ENCODE results near the gene LAGE3. TPM values are rescaled to one million over a fixed set of nuclear protein-coding genes. Genes with fewer than 3 reads are reported as not detected.

Gene LAGE3
- total and polyA plus RNA-seq, 2 of the 8 experiments (the other 6 are each of a cell fraction or from before 2014, with no cell fraction given), result 44.5 to 102 TPM

GRCh38 chrX:154462396-154462795 is 16.7 kb downstream of the LAGE3 start:
- Histone ChIP-seq H2BK20ac (ENCODE audit: low read length) (no peak overlapping the region), H2BK15ac (ENCODE audit: low read length) (no peak overlapping the region), H2BK120ac (replicated peaks; ENCODE audit: low read depth, low read length) (no peak overlapping the region), H2BK12ac (ENCODE audit: low read depth, low read length) (no peak overlapping the region), H3K79me2 (ENCODE audit: control insufficient read depth in 1 of 2, insufficient read depth in 2 of 2, low read length in 2 of 2) (no peaks in the 10 kb centered on the region), H3K4me1 (replicated peaks in 1 of 4; ENCODE audit: control insufficient read depth in 3 of 4, insufficient read depth in 4 of 4, low read length in 3 of 4) (peaks cover 0 to 2% (median 0%) of the 10 kb centered on the region in 4 experiments; a peak in 2 of 7 replicates), H4K91ac (replicated peaks; ENCODE audit: insufficient read length, low read length) (no peak overlapping the region), H3K18ac (ENCODE audit: extremely low read depth, low read length) (no peak overlapping the region), H3K4me2 (ENCODE audit: insufficient read depth in 1 of 2, low read depth in 2 of 2, low read length in 2 of 2) (no peak overlapping the region), H2AFZ (ENCODE audit: low read length) (no peak overlapping the region), H3K27ac (ENCODE audit: low read depth, low read length) (no peak overlapping the region), H4K20me1 (replicated peaks in 1 of 2; ENCODE audit: control insufficient read depth in 1 of 2, insufficient read depth in 2 of 2, low read length in 2 of 2) (no peaks in the 10 kb centered on the region), H2AK5ac (ENCODE audit: low read depth, low read length) (no peak overlapping the region), H4K8ac (ENCODE audit: extremely low read depth, insufficient read depth, low read length) (no peak overlapping the region), H2BK5ac (ENCODE audit: low read depth, low read length) (no peak overlapping the region), H4K5ac (ENCODE audit: insufficient read length, low read depth, low read length) (no peak overlapping the region), H3K9ac (replicated peaks in 1 of 4; ENCODE audit: extremely low read depth in 1 of 4, low read depth in 3 of 4, low read length in 3 of 4) (no peak overlapping the region), H3K4me3 (ENCODE audit: extremely low read depth in 1 of 4, insufficient read depth in 2 of 4, low read depth in 3 of 4, low read length in 4 of 4) (no peak overlapping the region), H3K79me1 (ENCODE audit: low read depth, low read length) (no peaks in the 10 kb centered on the region), H3K4ac (replicated peaks; ENCODE audit: insufficient read length, low read depth, low read length) (no peak overlapping the region), H3K56ac (replicated peaks; ENCODE audit: insufficient read length, low read depth, low read length) (no peak overlapping the region), H3K23ac (ENCODE audit: insufficient read length) (no peak overlapping the region), H3K14ac (ENCODE audit: insufficient read length) (no peak overlapping the region), H3K27me3 (replicated peaks in 1 of 4; ENCODE audit: control insufficient read depth in 3 of 4, extremely low read depth in 1 of 4, insufficient read depth in 3 of 4, low read length in 3 of 4) (no peaks in the 10 kb centered on the region), H3K23me2 (ENCODE audit: low read depth, low read length) (no peaks in the 10 kb centered on the region; the same call in 1 of the 2 replicates), H3K9me3 (ENCODE audit: insufficient read depth in 2 of 2, low read depth in 1 of 2, low read length in 1 of 2) (no peaks in the 10 kb centered on the region), H3K36me3 (ENCODE audit: control insufficient read depth in 2 of 4, insufficient read depth in 4 of 4, low read length in 3 of 4) (peaks cover 0 to 20% (median 2%) of the 10 kb centered on the region in 4 experiments; a peak in 6 of 8 replicates)
- POLR2A ChIA-PET (ENCODE audit: partially characterized antibody), result interaction anchor here (0.7 kb wide), 1 partner anchor 91 kb away, joined by 3 read pairs; no protein-coding TSS in a partner anchor
- WGBS, 2 experiments (ENCODE audit: extremely low coverage in 1 of 2, insufficient coverage in 1 of 2, insufficient read length in 1 of 2, insufficient replicate concordance in 2 of 2, low coverage in 1 of 2, low lambda C conversion rate in 2 of 2, missing lambda C conversion rate in 1 of 2), result 95% methylated on average over 7 of the region's 8 CpGs; no CpG with 5 or more reads in 1 of the 2 experiments
- DNase-seq (ENCODE audit: low read depth in 1 of 2, low spot score in 2 of 2) (no peak), FAIRE-seq (no peak)
- CTCF ChIA-PET (ENCODE audit: partially characterized antibody), result interaction anchor here (1.0 to 1.2 kb wide), 2 partner anchors 34 to 70 kb away, joined by 3 read pairs; partner anchors contain the start of gene ATP6AP1
- no peak for TF ChIP-seq TEAD4 (IDR thresholded peaks at IDR 0.05; ENCODE audit: low read depth, low read length)
- no peak for TF ChIP-seq JUND (IDR thresholded peaks at IDR 0.05; ENCODE audit: low read length)
- TF ChIP-seq KDM1A (IDR thresholded peaks at IDR 0.05; ENCODE audit: borderline replicate concordance, low read length), result no peak
- TF ChIP-seq, protein P1, sequence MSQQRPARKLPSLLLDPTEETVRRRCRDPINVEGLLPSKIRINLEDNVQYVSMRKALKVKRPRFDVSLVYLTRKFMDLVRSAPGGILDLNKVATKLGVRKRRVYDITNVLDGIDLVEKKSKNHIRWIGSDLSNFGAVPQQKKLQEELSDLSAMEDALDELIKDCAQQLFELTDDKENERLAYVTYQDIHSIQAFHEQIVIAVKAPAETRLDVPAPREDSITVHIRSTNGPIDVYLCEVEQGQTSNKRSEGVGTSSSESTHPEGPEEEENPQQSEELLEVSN (IDR thresholded peaks at IDR 0.05), result no peak
- TF ChIP-seq GABPA (IDR thresholded peaks at IDR 0.05; ENCODE audit: borderline replicate concordance, insufficient read depth, low read length), result no peak
- TF ChIP-seq, protein P2, sequence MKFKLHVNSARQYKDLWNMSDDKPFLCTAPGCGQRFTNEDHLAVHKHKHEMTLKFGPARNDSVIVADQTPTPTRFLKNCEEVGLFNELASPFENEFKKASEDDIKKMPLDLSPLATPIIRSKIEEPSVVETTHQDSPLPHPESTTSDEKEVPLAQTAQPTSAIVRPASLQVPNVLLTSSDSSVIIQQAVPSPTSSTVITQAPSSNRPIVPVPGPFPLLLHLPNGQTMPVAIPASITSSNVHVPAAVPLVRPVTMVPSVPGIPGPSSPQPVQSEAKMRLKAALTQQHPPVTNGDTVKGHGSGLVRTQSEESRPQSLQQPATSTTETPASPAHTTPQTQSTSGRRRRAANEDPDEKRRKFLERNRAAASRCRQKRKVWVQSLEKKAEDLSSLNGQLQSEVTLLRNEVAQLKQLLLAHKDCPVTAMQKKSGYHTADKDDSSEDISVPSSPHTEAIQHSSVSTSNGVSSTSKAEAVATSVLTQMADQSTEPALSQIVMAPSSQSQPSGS (IDR thresholded peaks at IDR 0.05; ENCODE audit: low read length), result no peak
- no peak for TF ChIP-seq ZNF274 (IDR thresholded peaks at IDR 0.05; ENCODE audit: borderline replicate concordance, extremely low read depth, low read length)
- no peak for TF ChIP-seq SAP30 (IDR thresholded peaks at IDR 0.05; ENCODE audit: insufficient read depth, insufficient replicate concordance, low read length)
- no peak for TF ChIP-seq TAF1 (IDR thresholded peaks at IDR 0.05; ENCODE audit: low read depth, low read length)
- no peak for TF ChIP-seq ASH2L (IDR thresholded peaks at IDR 0.05; ENCODE audit: low read length)
- TF ChIP-seq RFX5 (IDR thresholded peaks at IDR 0.05; ENCODE audit: borderline replicate concordance, low read depth, low read length), result no peak
